OCI-M1 (cell line): Measurements from ENCODE around the gene FCSK.
"Not testable (repeated sequence)": the region's sequence is repeated elsewhere in the genome, so short reads cannot be mapped to it uniquely, and the experiment has no call there.

Source experiments
- DNase-seq: peaks from one replicate; lab custom pipeline; 2025; lab: John Stamatoyannopoulos, UW

FCSK gene

DNA sequence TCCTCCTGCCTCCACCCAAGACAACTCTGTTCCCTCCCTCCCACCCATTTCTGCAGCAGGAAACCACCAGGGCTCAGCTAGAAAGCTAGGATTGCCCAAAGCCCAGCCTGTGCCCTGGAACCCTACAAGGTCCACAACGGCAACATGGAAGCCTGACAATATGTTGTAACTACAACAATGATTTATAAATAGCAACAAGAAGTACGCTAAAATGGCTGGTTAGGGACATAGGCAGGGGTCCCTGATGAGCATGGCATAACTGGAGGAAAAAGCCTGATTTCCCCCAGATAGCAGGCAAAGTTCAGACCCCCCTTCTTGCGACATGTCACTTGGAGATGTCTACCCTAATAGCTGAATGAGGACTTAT lies 22.1 kb upstream of the FCSK start:
- no peak for DNase-seq

- DNase-seq = peak; percentile 46
These were observed 21.5 kb upstream of the FCSK start for GRCh38 chr16:70432723-70433457.

DNA sequence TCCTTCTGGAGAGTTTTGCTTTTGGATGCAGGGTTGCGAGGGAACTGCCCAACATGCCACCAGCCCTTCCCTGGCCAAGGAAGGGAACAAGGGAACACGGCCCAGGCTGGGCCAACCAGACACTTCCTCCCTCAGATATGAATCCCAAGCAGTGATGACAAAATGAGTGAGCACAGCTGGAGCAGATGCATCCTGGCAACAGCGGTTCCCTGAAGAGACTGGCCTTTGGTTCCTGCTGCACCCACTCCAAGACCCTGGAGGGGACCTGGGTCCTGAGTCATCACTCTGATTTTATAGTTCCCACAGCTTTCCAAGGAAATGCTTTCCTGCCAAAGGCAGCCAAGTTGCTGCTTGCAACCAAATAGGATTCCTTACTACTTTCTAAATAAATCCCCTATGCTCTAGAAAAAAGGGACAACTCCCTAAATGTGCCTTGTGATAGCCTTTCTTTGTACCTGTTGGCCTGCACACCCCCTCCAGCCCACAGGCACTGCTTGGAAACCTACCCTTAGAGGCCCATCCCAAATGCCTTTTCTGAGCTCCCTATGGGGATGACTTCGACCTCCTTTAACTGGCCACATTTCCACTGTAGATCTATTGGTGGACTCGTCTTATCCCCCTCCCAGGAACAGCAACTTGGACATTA lies 20.8 kb upstream of the FCSK start:
- DNase-seq = peak; percentile 36

DNA sequence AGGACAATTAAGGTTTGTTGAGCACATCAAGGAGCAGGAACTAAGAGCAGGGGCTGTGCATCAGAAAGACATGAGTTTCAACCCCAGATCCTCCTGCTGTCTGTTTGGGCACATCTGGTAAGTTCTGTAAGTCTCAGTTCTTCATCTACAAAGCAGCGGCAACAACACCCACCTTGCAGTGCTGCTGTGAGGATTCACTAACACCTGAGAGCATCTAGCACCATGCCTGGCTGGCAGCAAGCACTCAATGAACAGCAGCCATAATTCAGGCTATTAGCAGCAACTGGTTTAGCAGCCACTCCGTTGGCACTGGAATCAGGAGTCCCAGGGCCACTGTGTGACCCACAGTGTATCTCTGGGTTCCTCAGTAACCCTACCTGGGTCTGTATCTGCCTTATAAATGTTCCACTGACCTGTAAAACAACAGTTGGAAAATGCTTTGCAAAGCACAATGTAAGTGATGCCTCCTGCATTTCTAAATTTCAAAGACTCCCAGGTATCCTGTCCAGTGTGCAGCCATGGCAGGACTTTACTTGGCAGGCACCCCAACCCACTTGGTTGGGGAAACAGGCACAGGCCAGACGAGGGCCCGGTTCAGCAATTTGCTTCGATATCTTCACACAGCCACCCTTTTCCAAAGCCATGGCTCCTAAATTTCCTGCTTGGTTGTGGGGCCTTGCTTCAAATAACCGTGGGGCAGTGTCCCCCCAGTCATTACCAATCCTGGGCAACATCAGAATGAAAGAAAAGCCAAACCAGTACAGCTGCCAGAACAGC lies 19.7 kb upstream of the FCSK start:
- no peak for DNase-seq

DNA sequence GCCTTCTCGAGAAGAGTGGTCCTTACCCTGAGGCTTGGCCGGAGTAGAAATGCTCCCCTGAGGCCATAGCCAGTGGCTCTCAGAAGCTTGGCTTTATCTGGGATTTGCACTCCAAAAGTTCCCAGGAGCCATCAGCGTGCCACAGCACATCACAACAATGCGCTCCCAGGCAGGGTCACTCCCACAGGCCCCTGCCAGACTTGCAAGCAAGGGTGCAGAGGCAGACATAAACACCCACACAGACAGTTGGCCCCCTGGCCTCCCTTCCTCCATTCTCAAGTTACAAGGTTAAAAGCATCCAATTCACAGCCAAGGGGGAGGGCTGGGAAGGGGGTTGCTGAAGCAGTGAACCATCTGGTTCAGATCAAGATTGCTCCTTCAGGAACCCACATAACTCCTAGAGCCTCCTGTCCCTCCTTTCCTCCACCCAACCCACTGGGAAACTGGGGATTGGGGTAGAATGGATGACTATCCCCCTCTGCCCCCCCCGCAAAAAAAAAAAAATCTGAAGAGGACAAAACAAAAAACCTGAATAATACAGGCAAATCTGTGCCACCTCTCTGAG lies 17.3 kb upstream of the FCSK start:
- peak; percentile 80 for DNase-seq

DNA sequence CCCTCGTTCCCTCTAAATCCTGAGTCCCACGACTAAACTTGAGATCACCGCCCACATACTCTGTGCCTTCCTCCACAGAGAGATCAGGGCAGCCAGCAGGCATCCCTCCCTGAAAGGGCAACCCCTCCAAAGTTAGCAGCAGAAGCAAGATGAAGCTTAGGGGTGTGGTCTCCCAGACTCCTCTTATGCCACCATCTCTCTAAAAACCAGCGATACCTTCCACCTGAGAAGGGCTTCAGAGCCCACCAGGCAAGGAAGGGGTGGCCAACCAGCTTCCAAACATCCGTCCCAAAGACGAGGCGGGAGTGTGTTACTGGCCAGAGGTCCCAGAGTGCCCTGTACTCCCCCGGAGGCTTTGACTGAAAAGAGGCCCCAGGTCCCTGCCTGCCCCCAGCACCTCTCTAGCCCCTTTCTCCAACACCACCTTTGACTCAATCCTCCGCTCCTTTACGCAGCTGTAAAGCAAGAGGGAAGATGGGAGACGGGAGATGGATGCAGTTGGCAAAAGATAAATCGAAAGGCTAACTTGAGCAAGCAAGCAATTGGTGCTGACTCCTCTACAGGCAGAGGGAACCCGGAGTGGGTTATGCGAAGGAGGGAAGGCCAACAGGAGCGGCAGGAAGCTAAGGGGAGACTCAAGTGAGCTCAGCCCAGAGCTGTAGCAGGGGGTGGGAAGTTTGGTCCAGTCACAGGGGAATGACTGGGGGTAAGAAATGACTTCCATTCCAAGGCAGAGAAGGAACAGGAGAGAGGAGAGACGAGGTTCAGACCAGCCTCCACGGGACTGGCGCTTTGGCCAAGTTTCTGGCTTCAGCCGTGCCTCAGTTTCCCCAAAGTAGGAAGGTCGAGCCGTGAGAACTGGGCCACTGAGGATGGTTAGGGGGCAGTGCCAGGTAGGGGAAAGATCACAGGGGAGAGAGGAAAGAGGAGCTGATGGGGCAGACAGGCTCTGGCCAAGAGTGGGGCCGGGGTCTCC lies 16.5 kb upstream of the FCSK start:
- DNase-seq = peak; percentile 59

- peak; percentile 66 for DNase-seq
These were observed 15.8 kb upstream of the FCSK start for GRCh38 chr16:70438585-70438968.

DNA sequence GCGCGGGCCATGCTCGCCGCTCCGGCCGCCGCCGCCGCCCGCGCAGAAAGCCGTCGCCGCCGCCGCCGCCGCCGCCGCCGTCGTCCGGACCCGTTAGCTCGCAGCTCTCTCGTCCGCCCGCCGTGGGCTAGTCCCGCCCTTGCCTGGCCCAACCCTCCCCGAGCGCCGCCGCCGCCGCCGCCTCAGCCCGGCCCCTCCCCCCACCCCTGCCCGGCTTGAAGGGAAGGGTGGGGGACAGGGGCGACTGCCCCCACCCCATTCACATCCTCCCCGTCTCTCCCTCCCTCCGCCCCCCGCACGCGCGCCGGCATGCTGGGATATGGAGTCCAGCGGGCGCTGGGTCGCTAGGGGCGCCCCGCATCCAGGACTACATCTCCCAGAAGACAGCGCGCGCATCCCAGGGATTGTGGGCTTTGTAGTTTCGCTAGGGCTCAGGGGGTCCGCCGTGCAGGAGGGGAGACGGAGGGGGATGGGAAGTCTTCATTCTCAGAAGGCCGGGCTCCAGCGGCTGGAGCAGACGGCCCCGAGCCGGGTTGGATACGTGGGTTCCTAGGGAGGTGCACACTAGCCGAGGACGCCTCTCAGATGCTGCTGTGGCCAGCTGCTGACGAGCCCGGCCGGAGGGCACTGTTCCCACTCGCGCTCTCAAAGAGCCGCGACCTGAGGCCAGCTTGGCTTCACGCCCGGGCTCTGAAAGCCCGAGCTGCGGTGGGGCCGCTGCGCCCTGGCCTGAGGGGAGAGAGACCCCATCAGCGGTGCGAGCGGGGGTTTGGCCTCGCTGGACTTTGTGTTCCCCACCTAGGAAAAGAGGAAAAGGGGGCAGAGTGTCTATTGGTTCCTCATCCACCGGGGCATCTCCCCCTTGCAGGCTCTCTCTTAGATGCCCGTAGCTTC lies 15.2 kb upstream of the FCSK start, which contains the start of gene ST3GAL2:
Gene ST3GAL2 (minus strand): TSS at position 132 of the 894 bp plus-strand sequence. CDS start 40,570 bp downstream, outside the sequence.
- peak; percentile 96 for DNase-seq

- DNase-seq = no peak
These were observed 14.2 kb upstream of the FCSK start for GRCh38 chr16:70440009-70440692.

DNA sequence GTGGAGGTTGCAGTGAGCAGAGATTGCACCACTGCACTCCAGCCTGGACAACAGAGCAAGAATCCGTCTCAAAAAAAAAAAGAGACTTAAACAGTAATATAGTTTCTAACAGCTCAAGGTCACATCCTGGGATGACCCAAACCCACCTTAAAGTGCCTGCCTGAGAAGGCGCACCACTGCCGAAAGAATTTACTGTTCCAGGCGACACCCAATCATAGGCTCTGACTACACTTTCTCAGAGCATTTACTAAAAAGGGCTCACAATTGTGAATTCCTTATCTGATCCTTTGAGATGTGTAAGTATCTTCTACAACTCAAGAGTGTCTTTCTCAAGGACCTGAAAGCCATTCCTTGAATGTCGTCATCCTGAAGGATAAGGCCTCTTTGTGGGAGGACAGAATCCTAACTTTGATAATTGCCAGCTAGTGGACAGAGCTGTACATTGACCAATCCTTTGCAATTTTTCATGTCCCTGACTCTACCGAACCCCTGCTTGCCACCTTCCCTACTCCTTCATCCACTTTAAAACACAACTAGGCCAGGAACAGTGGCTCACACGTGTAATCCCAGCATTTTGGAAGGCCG lies 12.9 kb upstream of the FCSK start:
- DNase-seq = no peak

DNA sequence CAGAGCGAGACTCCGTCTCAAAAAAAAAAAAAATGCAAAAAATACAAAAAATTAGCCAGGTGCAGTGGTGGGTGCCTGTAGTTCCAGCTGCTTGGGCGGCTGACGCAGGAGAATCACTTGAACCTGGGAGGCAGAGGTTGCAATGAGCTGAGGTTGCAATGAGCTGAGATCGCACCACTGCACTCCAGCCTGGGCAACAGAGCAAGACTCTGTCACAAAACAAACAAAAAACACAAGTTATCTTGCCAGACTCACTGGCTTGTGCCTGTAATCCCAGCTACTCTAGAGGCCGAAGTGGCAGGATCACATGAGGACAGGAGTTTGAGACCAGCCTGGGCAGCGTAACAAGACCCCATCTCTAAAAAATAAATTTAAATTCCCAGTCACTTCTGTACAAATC lies 12.1 kb upstream of the FCSK start:
- DNase-seq = no peak

- DNase-seq = peak; percentile 47
These were observed 9.9 kb upstream of the FCSK start for GRCh38 chr16:70444249-70445063.

GRCh38 chr16:70448075-70448474 lies 6.3 kb upstream of the FCSK start:
- no peak for DNase-seq

- DNase-seq = not testable (repeated sequence)
These were observed 4.0 kb upstream of the FCSK start for GRCh38 chr16:70450142-70451003.

DNA sequence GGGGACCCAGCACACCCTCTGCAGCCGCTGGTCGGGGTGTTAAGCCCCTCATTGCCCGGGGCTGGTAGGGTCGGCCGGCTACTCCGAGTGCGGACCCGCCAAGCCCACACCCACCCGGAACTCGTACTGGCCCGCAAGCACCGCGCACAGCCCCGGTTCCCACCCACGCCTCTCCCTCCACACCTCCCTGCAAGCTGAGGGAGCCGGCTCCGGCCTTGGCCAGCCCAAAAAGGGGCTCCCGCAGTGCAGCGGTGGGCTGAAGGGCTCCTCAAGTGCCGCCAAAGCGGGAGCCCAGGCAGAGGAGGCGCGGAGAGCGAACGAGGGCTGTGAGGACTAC lies 3.4 kb upstream of the FCSK start:
- not testable (repeated sequence) for DNase-seq

DNA sequence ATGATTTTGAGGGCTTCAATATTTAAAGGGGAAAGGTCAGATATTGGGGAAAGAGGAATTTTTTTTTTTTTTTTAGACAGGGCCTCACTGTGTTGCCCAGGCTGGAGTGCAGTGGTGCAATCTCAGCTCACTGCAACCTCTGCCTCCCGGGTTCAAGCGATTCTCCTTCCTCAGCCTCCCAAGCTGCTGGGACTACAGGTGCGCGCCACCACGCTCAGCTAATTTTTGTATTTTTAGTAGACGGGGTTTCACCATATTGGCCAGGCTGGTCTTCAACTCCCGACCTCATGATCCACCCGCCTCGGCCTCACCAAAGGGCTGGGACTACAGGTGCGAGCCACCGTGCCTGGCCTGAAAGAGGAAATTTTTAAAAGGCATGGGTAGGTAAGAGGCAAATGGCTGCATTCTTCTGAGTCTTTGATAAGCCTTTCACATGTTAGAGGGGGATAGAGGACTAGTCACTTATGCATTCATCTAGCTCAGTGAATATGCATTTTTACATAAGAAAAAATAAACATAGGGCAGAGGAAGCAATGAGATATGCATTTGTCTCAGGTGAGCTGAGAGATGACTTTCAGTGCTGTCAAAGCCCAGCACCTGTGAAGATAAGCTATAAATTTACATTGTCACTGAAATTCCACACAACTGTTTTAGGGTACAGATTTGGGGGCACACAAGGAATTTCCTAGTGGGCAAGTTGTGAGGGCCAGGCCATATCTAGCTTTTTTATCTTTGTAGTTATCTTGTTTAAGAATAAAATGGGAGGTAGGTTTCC lies 1.1 kb upstream of the FCSK start:
- DNase-seq = no peak

DNA sequence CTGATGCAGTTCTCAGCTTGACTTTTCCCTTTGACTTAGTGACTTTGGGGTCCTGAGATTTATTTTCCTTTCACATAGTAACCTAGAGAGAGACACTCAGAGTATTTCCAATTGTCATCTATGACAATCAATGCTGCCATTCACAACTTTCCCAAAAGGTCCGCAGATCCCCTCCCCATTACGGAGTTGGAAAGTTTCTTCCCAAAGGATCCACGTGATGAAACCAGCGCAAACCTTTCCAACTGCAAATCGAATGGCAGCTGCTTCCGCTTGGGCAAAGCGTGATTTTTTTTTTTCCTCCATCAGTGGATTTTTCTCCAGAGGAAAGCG lies 538 bp upstream of the FCSK start:
- no peak for DNase-seq
